HEK293T (cell line): Measurements from ENCODE around the gene DDX23.

Experiments used
- ARNT ChIP-seq: fragments of 450-650 bp; IDR thresholded peaks from 2 replicates; pipeline ENCODE4 v1.6.1; 2017; ENCODE audit warnings: mild to moderate bottlenecking
- BHLHE40 ChIP-seq: fragments of 450-650 bp; IDR thresholded peaks from 2 replicates; pipeline ENCODE4 v1.6.1; 2016; ENCODE audit warnings: mild to moderate bottlenecking, moderate library complexity, borderline replicate concordance
- ELF4 ChIP-seq: fragments of 450-650 bp; IDR thresholded peaks from 2 replicates; pipeline ENCODE4 v1.6.1; 2017; ENCODE audit warnings: antibody characterized with exemption
- FOXA1 ChIP-seq: fragments of 450-650 bp; IDR thresholded peaks from 2 replicates; pipeline ENCODE4 v1.6.1; 2016; ENCODE audit warnings: mild to moderate bottlenecking
- FOXK2 ChIP-seq: fragments of 450-650 bp; IDR thresholded peaks from 2 replicates; pipeline ENCODE4 v1.6.1; 2016; ENCODE audit warnings: mild to moderate bottlenecking
- FOXM1 ChIP-seq: fragments of 450-650 bp; IDR thresholded peaks from 2 replicates; pipeline ENCODE4 v1.6.1; 2017; ENCODE audit warnings: mild to moderate bottlenecking, borderline replicate concordance
- L3MBTL2 ChIP-seq: fragments of 450-650 bp; conservative IDR thresholded peaks from 2 replicates; pipeline ENCODE4 v1.6.1; 2016; ENCODE audit warnings: mild to moderate bottlenecking
- LEF1 ChIP-seq: fragments of 450-650 bp; IDR thresholded peaks from 2 replicates; pipeline ENCODE4 v1.6.1; 2017; ENCODE audit warnings: mild to moderate bottlenecking, borderline replicate concordance
- NFRKB ChIP-seq: fragments of 450-650 bp; IDR thresholded peaks from 2 replicates; pipeline ENCODE4 v1.6.1; 2016; ENCODE audit warnings: mild to moderate bottlenecking, moderate library complexity
- SUZ12 ChIP-seq: fragments of 450-650 bp; IDR thresholded peaks from 2 replicates; pipeline ENCODE4 v1.6.1; 2016; ENCODE audit warnings: mild to moderate bottlenecking
- ZNF384 ChIP-seq: fragments of 450-650 bp; IDR thresholded peaks from 2 replicates; pipeline ENCODE4 v1.6.1; 2016

- no peak for TF ChIP-seq ARNT
- TF ChIP-seq NFRKB = no peak
- TF ChIP-seq FOXM1 = no peak
- no peak for TF ChIP-seq FOXA1
- TF ChIP-seq BHLHE40 = no peak
- TF ChIP-seq SUZ12 = no peak
- TF ChIP-seq ZNF384 = peak; percentile 56; the same call in 1 of the 2 replicates
- TF ChIP-seq FOXK2 = no peak
- no peak for TF ChIP-seq L3MBTL2
- no peak for TF ChIP-seq ELF4
- TF ChIP-seq LEF1 = no peak
Measured at GRCh38 chr12:48881686-48882314, 29.8 kb upstream of the DDX23 start.
